CD14-positive monocyte (primary cell): ENCODE data around the gene TUSC2. TPM values are rescaled to one million over a fixed set of nuclear protein-coding genes. Genes with fewer than 3 reads are reported as not detected.

Source experiments
- DNase-seq, 3 donors: peaks; one replicate each; pipeline ENCODE4 v3.0.0-alpha.2; 2011 to 2022
- H2AFZ ChIP-seq: 2 replicates; pipeline ENCODE4 v1.6.0; 2012; ENCODE audit warnings: mild to moderate bottlenecking, low read depth, low read length, inconsistent platforms; ENCODE audit not compliant: insufficient read depth, poor library complexity, severe bottlenecking
- H3K27ac ChIP-seq, 2 donors: 1 replicate in 1 of 2; 2 replicates in 1 of 2; pipeline ENCODE4 v1.5.1; 2012 to 2013; ENCODE audit warnings: low read length in 2 of 2, control low read depth in 1 of 2, inconsistent platforms in 1 of 2, low read depth in 1 of 2, mild to moderate bottlenecking in 1 of 2
- H3K27me3 ChIP-seq, 2 donors: one replicate each; pipeline versions ENCODE4 v1.6.0 to v1.6.1; 2011 to 2013; ENCODE audit warnings: low read length in 2 of 2; ENCODE audit not compliant: control insufficient read depth in 2 of 2, insufficient read depth in 2 of 2
- H3K36me3 ChIP-seq, 2 donors: replicated peaks in 1 of 2; 1 replicate in 1 of 2; 2 replicates in 1 of 2; pipeline versions ENCODE4 v1.5.1 to v1.6.1; 2012 to 2013; ENCODE audit warnings: low read length in 2 of 2, control low read depth in 1 of 2, inconsistent platforms in 1 of 2, mild to moderate bottlenecking in 1 of 2; ENCODE audit not compliant: insufficient read depth in 2 of 2, control insufficient read depth in 1 of 2
- H3K4me1 ChIP-seq, 2 donors: 1 replicate in 1 of 2; 2 replicates in 1 of 2; pipeline versions ENCODE4 v1.5.1 to v1.6.1; 2012 to 2013; ENCODE audit warnings: low read length in 2 of 2, control low read depth in 1 of 2, inconsistent platforms in 1 of 2, mild to moderate bottlenecking in 1 of 2, moderate library complexity in 1 of 2; ENCODE audit not compliant: insufficient read depth in 2 of 2, control insufficient read depth in 1 of 2
- H3K4me2 ChIP-seq: replicated peaks from 2 replicates; pipeline ENCODE3; 2012; ENCODE audit warnings: low read length, moderate library complexity, mild to moderate bottlenecking; ENCODE audit not compliant: poor library complexity, severe bottlenecking; ENCODE audit errors: extremely low read depth
- H3K4me3 ChIP-seq, 3 experiments: fragments of 200-600 bp in 1 of 3; sonication (generic) in 1 of 3; replicated peaks in 1 of 3; 1 replicate in 2 of 3; 2 replicates in 1 of 3; pipeline ENCODE4 v1.5.1; 2011 to 2013; ENCODE audit warnings: low read length in 3 of 3, mild to moderate bottlenecking in 3 of 3, control low read depth in 2 of 3, low read depth in 2 of 3, inconsistent platforms in 1 of 3, moderate library complexity in 1 of 3
- H3K79me2 ChIP-seq: 2 replicates; pipeline ENCODE4 v1.6.0; 2012; ENCODE audit warnings: mild to moderate bottlenecking, control low read depth, inconsistent platforms, low read length, moderate library complexity; ENCODE audit not compliant: insufficient read depth
- H3K9ac ChIP-seq: 2 replicates; pipeline ENCODE4 v1.6.0; 2017; ENCODE audit warnings: low read length, mild to moderate bottlenecking; ENCODE audit not compliant: insufficient read depth, poor library complexity, severe bottlenecking
- H3K9me3 ChIP-seq, 2 donors: replicated peaks in 1 of 2; 1 replicate in 1 of 2; 2 replicates in 1 of 2; pipeline versions ENCODE4 v1.5.1 to v1.6.1; 2012 to 2013; ENCODE audit warnings: low read length in 2 of 2, control low read depth in 1 of 2; ENCODE audit not compliant: control insufficient read depth in 1 of 2, insufficient read depth in 1 of 2
- H4K20me1 ChIP-seq: 2 replicates; pipeline ENCODE4 v1.6.0; 2012; ENCODE audit warnings: mild to moderate bottlenecking, low read length, control low read depth, moderate library complexity; ENCODE audit not compliant: insufficient read depth
- H3K27ac Mint-ChIP-seq, 7 donors: one replicate each; pipeline ENCODE4 v1.8.0; 2020; ENCODE audit warnings: mild to moderate bottlenecking in 7 of 7, mixed read lengths in 7 of 7, moderate library complexity in 6 of 7, inconsistent platforms in 2 of 7
- H3K27me3 Mint-ChIP-seq, 3 donors: one replicate each; pipeline ENCODE4 v1.8.0; 2021 to 2022; ENCODE audit warnings: low read depth in 3 of 3, mild to moderate bottlenecking in 3 of 3, mixed read lengths in 3 of 3, moderate library complexity in 3 of 3, inconsistent platforms in 1 of 3
- H3K36me3 Mint-ChIP-seq, 2 donors: one replicate each; pipeline ENCODE4 v1.8.0; 2020; ENCODE audit warnings: mixed read lengths in 2 of 2, inconsistent platforms in 1 of 2, mild to moderate bottlenecking in 1 of 2
- H3K4me1 Mint-ChIP-seq: one replicate; pipeline ENCODE4 v1.8.0; 2020; ENCODE audit warnings: mild to moderate bottlenecking, mixed read lengths
- H3K4me3 Mint-ChIP-seq, 2 donors: one replicate each; pipeline ENCODE4 v1.8.0; 2020; ENCODE audit warnings: mild to moderate bottlenecking in 2 of 2, mixed read lengths in 2 of 2, moderate library complexity in 1 of 2
- H3K9me3 Mint-ChIP-seq, 7 donors: one replicate each; pipeline ENCODE4 v1.8.0; 2020 to 2022; ENCODE audit warnings: mixed read lengths in 7 of 7, mild to moderate bottlenecking in 6 of 7, moderate library complexity in 6 of 7, inconsistent platforms in 2 of 7
- CTCF ChIP-seq: fragments of 200-600 bp; IDR thresholded peaks from one replicate; pipeline ENCODE4 v1.8.0; 2022; ENCODE audit warnings: antibody characterized with exemption, mild to moderate bottlenecking
- WGBS: methylation state at CpG from one replicate; pipeline ENCODE4 v1.1.5; 2013; ENCODE audit warnings: missing lambda C conversion rate; ENCODE audit not compliant: insufficient coverage; 5-methylcytosine and 5-hydroxymethylcytosine counted together
- intact Hi-C, 2 donors: fragments of 100-400 bp; cut with micrococcal nuclease; formaldehyde crosslinking; loops; one replicate each; pipeline versions ENCODE4 v1.15.0 to v1.15.1; 2023
- polyA plus RNA-seq, 3 donors: library from polyadenylated mRNA; depleted of rRNA in 1 of 3; unstranded in 2 of 3; stranded (reverse) in 1 of 3; fragments of 300-500 nt in 2 of 3; fragments of >200 nt in 1 of 3; fragmentation: Illumina TruSeq in 2 of 3; gene quantifications; 1 replicate in 2 of 3; 2 replicates in 1 of 3; pipeline ENCODE4 v1.2.3, GENCODE V29; 2012 to 2021

Gene TUSC2
- polyA plus RNA-seq, 3 donors: 22.6 to 55.7 (median 47.0) TPM

DNA sequence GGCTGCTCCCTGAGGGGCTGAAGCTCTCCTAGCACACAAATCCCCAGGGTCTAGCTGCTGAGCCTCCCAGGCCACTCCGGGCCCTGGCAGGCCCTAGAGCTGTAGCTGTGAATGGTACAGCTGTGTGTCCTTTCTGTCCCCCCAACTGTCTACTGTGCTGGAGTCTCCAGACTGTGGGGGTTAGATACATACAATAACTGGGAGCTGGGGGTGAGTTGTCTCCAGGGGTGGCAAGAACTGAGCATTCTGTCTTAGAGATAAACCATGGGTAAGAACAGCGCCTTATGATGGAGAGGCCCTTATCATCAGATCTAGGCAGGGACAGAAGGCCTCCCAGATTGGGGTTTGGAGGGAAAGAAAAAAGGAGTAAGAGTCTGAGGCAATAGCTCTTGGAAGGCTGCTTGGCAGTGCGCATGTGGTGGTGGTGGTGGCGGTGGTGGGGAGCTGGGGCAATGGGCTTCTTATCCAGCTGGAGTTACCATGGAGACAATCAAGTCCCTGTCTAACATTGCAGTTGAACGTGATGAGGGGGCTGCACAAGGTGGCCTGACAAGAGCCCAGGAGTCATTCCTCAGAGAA lies 26.3 kb upstream of the TUSC2 start:
- Histone ChIP-seq H3K4me2 (no peak overlapping the region), H3K4me3 (no peak overlapping the region), H4K20me1 (peaks cover 82% of the 10 kb centered on the region), H3K27ac (no peak overlapping the region), H3K9ac (no peak overlapping the region), H3K9me3 (no peaks in the 10 kb centered on the region), H3K36me3 (peaks cover 44 to 56% of the 10 kb centered on the region in 2 donors), H3K27me3 (no peaks in the 10 kb centered on the region), H3K79me2 (peaks cover 85% of the 10 kb centered on the region), H3K4me1 (peaks cover 60 to 71% of the 10 kb centered on the region in 2 donors), H2AFZ (no peak overlapping the region)
- no peaks in the 10 kb centered on the region for H3K9me3 Mint-ChIP-seq
- no peak for DNase-seq
- TF ChIP-seq CTCF: no peak
- intact Hi-C loops: loop anchor here (5.0 to 10.0 kb wide), 3 partner anchors 258 to 1041 kb away; partner anchors contain the start of genes CISH (in 1 of the 2), MON1A (in 1 of the 2) and RBM15B (in 1 of the 2)
- peak overlapping the region in 3 of 7 donors; percentile 30 to 53 (median 42) for H3K27ac Mint-ChIP-seq
- peaks cover 64% of the 10 kb centered on the region for H3K4me1 Mint-ChIP-seq
- H3K36me3 Mint-ChIP-seq: peaks cover 28 to 50% of the 10 kb centered on the region in 2 donors
- peaks cover 0 to 2% (median 0%) of the 10 kb centered on the region in 3 donors for H3K27me3 Mint-ChIP-seq
- H3K4me3 Mint-ChIP-seq: no peak overlapping the region
- 89% methylated on average over 4 of the region's 5 CpGs for WGBS

DNA sequence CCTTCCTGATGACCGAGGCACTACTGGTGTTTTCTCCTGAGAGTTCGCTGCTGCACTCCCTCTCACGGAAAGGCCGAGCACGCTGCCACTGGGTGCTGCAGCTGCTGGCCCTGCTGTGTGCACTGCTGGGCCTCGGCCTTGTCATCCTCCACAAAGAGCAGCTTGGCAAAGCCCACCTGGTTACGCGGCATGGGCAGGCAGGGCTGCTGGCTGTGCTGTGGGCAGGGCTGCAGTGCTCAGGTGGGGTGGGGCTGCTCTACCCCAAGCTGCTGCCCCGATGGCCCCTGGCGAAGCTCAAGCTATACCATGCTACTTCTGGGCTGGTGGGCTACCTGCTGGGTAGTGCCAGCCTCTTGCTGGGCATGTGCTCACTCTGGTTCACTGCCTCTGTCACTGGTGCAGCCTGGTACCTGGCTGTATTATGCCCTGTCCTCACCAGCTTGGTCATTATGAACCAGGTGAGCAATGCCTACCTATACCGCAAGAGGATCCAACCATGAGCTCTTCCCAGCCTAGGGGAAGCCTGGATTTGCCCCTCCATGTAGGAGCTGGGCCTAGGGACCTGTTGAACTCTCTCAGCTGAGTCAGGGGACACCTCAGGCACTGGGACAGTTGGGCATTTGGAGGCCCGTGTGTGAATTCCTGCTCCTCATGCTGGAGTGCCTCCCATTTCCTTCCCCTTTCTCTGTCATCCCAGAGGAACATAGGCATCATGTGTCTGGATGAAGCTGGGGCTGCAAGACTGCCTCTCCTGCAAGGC lies 25.4 kb upstream of the TUSC2 start:
- WGBS: 88% methylated on average over 10 of the region's 12 CpGs
- DNase-seq: no peak
- Histone ChIP-seq H3K79me2 (peaks cover 85% of the 10 kb centered on the region), H2AFZ (no peak overlapping the region), H3K27me3 (no peaks in the 10 kb centered on the region), H3K36me3 (peaks cover 47 to 64% of the 10 kb centered on the region in 2 donors), H4K20me1 (peaks cover 75% of the 10 kb centered on the region), H3K9me3 (no peaks in the 10 kb centered on the region), H3K9ac (no peak overlapping the region), H3K27ac (peak overlapping the region; percentile 28 to 44), H3K4me2 (no peak overlapping the region), H3K4me3 (no peak overlapping the region), H3K4me1 (peaks cover 52 to 66% of the 10 kb centered on the region in 2 donors)
- Mint-ChIP-seq H3K9me3 (no peaks in the 10 kb centered on the region), H3K4me1 (peaks cover 67% of the 10 kb centered on the region), H3K4me3 (peak overlapping the region in 1 of 2 donors; percentile 43), H3K27ac (peak overlapping the region in 6 of 7 donors; percentile 9 to 71 (median 26)), H3K27me3 (peaks cover 0 to 1% (median 0%) of the 10 kb centered on the region in 3 donors), H3K36me3 (peaks cover 33 to 54% of the 10 kb centered on the region in 2 donors)
- intact Hi-C loops: loop anchor here (5.0 to 10.0 kb wide), 3 partner anchors 259 to 1041 kb away; partner anchors contain the start of genes CISH (in 1 of the 2), MON1A (in 1 of the 2) and RBM15B (in 1 of the 2)
- no peak for TF ChIP-seq CTCF
